Effector memory CD4-positive, alpha-beta T cell (primary cell): Measurements from ENCODE around the gene ZNF562.
"Not testable (repeated sequence)": the region's sequence is repeated elsewhere in the genome, so short reads cannot be mapped to it uniquely, and the experiment has no call there.

Source experiments
- DNase-seq, 3 donors: peaks; one replicate each; pipeline ENCODE4 v3.0.0-alpha.2; 2020
- H3K27ac ChIP-seq: 2 replicates; pipeline ENCODE4 v1.7.0; 2013; ENCODE audit warnings: mild to moderate bottlenecking, low read length, moderate library complexity; ENCODE audit not compliant: insufficient read depth, poor library complexity, severe bottlenecking
- H3K27me3 ChIP-seq: replicated peaks from 2 replicates; pipeline ENCODE4 v1.7.0; 2013; ENCODE audit warnings: mild to moderate bottlenecking, low read length; ENCODE audit not compliant: insufficient read depth, control insufficient read depth, poor library complexity, severe bottlenecking
- H3K36me3 ChIP-seq: 2 replicates; pipeline ENCODE4 v1.7.0; 2013; ENCODE audit warnings: mild to moderate bottlenecking, low read length, moderate library complexity; ENCODE audit not compliant: control insufficient read depth, insufficient read depth
- H3K4me1 ChIP-seq: 2 replicates; pipeline ENCODE4 v1.7.0; 2013; ENCODE audit warnings: low read length, mild to moderate bottlenecking; ENCODE audit not compliant: control insufficient read depth, insufficient read depth, poor library complexity, severe bottlenecking
- H3K4me3 ChIP-seq: 2 replicates; pipeline ENCODE4 v1.7.0; 2013; ENCODE audit warnings: low read length, low read depth, mild to moderate bottlenecking; ENCODE audit not compliant: insufficient read depth, poor library complexity, severe bottlenecking
- H3K9me3 ChIP-seq: 2 replicates; pipeline ENCODE4 v1.7.0; 2013; ENCODE audit warnings: mild to moderate bottlenecking, low read length, moderate library complexity; ENCODE audit not compliant: control insufficient read depth

Gene ZNF562

GRCh38 chr19:9679996-9680395, 5.1 kb upstream of the ZNF562 start:
- H3K27me3 ChIP-seq, H3K36me3 ChIP-seq, H3K27ac ChIP-seq, H3K4me3 ChIP-seq, H3K9me3 ChIP-seq, H3K4me1 ChIP-seq, DNase-seq: not testable (repeated sequence)

DNA sequence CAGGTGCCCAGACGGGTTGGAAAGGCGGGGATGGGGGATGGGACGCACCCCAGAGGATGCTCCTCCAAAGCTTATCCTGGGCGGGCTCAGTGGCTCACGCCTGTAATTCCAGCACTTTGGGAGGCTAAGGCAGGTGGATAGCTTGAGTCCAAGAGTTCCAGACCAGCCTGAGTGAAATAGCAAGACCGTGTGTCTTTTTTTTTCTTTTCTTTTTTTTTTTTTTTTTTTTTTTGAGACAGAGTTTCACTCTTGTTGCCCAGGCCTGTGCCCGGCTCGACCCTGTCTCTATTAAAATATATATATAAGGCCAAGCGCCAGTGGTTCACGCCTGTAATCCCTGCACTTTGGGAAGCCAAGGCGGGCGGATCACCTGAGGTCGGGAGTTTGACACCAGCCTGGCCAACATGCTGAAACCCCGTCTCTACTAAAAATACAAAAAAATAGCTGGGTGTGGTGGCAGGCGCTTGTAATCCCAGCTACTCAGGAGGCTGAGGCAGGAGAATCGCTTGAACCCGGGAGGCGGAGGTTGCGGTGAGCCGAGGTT, 530 bp upstream of the ZNF562 start:
- not testable (repeated sequence) for H3K4me1 ChIP-seq
- peak overlapping the region; percentile 97 for H3K4me3 ChIP-seq

DNA sequence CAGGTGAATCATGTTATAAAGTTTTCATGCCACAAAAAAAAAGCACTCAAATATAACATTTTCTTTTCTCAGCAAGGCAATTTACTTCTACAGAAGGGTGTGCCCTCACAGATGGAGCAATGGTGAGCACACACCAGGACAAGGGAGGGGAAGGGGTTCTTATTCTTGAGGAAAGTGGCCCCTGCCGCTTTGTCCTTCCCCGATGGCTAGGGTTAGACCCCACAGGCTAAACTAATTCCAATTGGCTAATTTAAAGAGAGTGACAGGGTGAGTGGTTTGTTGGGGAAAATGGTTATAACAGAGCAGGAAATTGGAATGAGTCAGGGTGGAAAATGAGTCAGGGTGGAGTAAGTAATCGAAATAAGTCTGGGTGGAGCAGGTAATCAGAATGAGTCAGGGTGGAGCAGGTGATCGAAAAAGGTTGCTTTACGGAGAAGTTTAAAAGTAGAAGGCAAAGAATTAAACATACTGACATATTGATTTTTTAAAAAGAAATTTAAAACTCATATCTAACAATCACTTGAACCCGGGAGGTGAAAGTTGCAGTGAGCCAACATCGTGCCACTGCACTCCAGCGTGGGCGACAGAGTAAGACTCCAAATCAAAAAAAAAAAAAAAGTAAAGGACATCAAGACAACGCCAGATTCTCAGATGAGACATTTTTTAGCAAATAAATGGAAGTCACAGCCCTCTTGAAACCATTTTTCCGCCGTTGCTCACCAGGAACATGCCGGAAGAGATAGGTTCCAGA, 813 bp downstream of the ZNF562 start:
- Histone ChIP-seq H3K36me3 (peaks cover 8% of the 10 kb centered on the region), H3K4me1 (no peaks in the 10 kb centered on the region), H3K4me3 (peak overlapping the region; percentile 97), H3K27me3 (no peaks in the 10 kb centered on the region), H3K9me3 (peaks cover 11% of the 10 kb centered on the region), H3K27ac (peak overlapping the region; percentile 72)
- DNase-seq = no peak

More for the DNA sequence above, 530 bp upstream of the ZNF562 start:
- not testable (repeated sequence) for H3K27me3 ChIP-seq, DNase-seq, H3K9me3 ChIP-seq, H3K36me3 ChIP-seq
- H3K27ac ChIP-seq = peak overlapping the region; percentile 72

GRCh38 chr19:9672893-9673292, 2.0 kb downstream of the ZNF562 start:
- Histone ChIP-seq H3K36me3 (peaks cover 8% of the 10 kb centered on the region), H3K9me3 (peaks cover 14% of the 10 kb centered on the region), H3K4me3 (no peak overlapping the region), H3K4me1 (no peaks in the 10 kb centered on the region), H3K27ac (no peak overlapping the region), H3K27me3 (no peaks in the 10 kb centered on the region)
- no peak for DNase-seq

GRCh38 chr19:9671655-9672054, 3.2 kb downstream of the ZNF562 start:
- Histone ChIP-seq H3K9me3 (peaks cover 14% of the 10 kb centered on the region), H3K4me3 (no peak overlapping the region), H3K27me3 (no peaks in the 10 kb centered on the region), H3K36me3 (peaks cover 8% of the 10 kb centered on the region), H3K4me1 (no peaks in the 10 kb centered on the region), H3K27ac (no peak overlapping the region)
- no peak for DNase-seq

DNA sequence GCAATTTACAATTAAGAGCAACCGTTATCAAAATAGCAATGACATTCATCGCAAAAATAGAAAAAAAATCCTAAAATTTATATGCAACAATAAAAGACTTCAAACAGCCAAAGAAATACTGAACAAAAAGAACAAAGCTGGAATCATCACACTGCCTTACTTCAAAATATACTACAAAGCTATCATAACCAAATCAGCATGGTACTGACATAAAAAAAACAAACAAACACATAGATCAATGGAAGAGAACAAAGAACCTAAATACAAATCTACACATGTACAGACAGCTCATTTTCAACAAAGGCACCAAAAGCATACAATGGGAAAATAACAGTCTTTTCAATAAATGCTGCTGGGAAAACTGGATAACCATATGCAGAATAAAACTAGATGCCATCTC, 6.4 kb downstream of the ZNF562 start:
- no peaks in the 10 kb centered on the region for H3K27me3 ChIP-seq
- no peak overlapping the region for H3K27ac ChIP-seq
- no peaks in the 10 kb centered on the region for H3K4me1 ChIP-seq
- peaks cover 10% of the 10 kb centered on the region for H3K9me3 ChIP-seq
- no peak overlapping the region for H3K4me3 ChIP-seq
- no peak for DNase-seq
- H3K36me3 ChIP-seq = peaks cover 11% of the 10 kb centered on the region

- peaks cover 11% of the 10 kb centered on the region for H3K36me3 ChIP-seq
- no peak overlapping the region for H3K4me3 ChIP-seq
- no peak overlapping the region for H3K27ac ChIP-seq
- H3K4me1 ChIP-seq = no peaks in the 10 kb centered on the region
- DNase-seq = no peak
- H3K27me3 ChIP-seq = no peaks in the 10 kb centered on the region
- peaks cover 10% of the 10 kb centered on the region for H3K9me3 ChIP-seq
Measured at GRCh38 chr19:9667898-9668297, 7.0 kb downstream of the ZNF562 start.

DNA sequence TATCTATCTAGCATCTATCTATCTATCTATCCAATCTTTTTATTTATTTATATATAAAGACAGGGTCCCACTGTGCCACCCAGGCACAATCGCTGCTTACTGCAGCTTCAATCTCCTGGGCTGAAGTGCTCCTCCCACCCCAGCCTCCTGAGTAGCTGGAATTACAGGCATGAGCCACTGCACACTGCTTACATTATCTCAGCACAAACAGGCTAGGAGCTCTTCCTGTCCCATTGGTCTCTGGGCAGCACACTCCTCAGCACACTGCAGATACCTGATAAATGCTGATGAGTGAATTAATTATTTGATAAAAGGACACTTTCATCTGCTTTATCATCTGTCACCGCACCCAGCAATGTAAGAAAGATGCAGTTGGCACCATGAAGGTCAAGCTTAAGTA, 16.1 kb downstream of the ZNF562 start:
- Histone ChIP-seq H3K27me3 (no peaks in the 10 kb centered on the region), H3K4me1 (no peaks in the 10 kb centered on the region), H3K27ac (no peak overlapping the region), H3K4me3 (no peak overlapping the region), H3K9me3 (peaks cover 6% of the 10 kb centered on the region), H3K36me3 (peaks cover 31% of the 10 kb centered on the region)
- DNase-seq = no peak

GRCh38 chr19:9653066-9653555, 21.8 kb downstream of the ZNF562 start:
- H3K4me3 ChIP-seq, H3K27me3 ChIP-seq, H3K27ac ChIP-seq, DNase-seq, H3K4me1 ChIP-seq: not testable (repeated sequence)
- Histone ChIP-seq H3K36me3 (peaks cover 63% of the 10 kb centered on the region), H3K9me3 (peaks cover 24% of the 10 kb centered on the region)

DNA sequence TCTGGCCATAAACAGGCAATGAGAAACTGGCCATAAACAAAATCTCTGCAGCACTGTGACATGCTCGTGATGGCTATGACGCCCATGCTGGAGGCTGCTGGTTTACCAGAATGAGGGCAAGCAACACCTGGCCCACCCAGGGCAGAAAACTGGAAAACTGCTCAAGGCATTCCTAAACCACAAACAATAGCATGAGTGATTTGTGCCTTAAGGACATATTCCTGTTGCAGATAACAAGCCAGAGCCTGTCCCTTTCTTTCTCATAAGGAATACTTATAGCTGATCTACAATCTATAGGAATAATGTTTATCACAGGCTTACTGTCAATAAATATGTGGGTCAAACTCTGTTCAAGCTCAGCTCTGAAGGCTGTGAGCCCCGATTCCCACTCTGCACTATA, 23.4 kb downstream of the ZNF562 start:
- H3K9me3 ChIP-seq = peaks cover 24% of the 10 kb centered on the region
- H3K27me3 ChIP-seq, H3K27ac ChIP-seq, H3K4me3 ChIP-seq, DNase-seq, H3K4me1 ChIP-seq: not testable (repeated sequence)
- peaks cover 62% of the 10 kb centered on the region for H3K36me3 ChIP-seq
